Chondrocyte (in vitro differentiated cells): Measurements from ENCODE around the gene SHROOM1. TPM values are rescaled to one million over a fixed set of nuclear protein-coding genes. Genes with fewer than 3 reads are reported as not detected.

ENCODE experiments used
- DNase-seq: peaks from one replicate; pipeline ENCODE4 v3.0.0; 2021; ENCODE audit warnings: mixed read lengths, low spot score
- H3K27ac Mint-ChIP-seq: one replicate; pipeline ENCODE4 v1.8.0; 2021; ENCODE audit warnings: mild to moderate bottlenecking, moderate library complexity, mixed read lengths; ENCODE audit not compliant: unreplicated experiment
- H3K27me3 Mint-ChIP-seq: 2 replicates; pipeline ENCODE4 v1.8.0; 2021; ENCODE audit warnings: low read depth, mixed read lengths
- H3K36me3 Mint-ChIP-seq: 2 replicates; pipeline ENCODE4 v1.8.0; 2021; ENCODE audit warnings: low read depth, mixed read lengths
- H3K4me1 Mint-ChIP-seq: 2 replicates; pipeline ENCODE4 v1.8.0; 2021; ENCODE audit warnings: low read depth, mild to moderate bottlenecking, mixed read lengths
- H3K4me3 Mint-ChIP-seq: one replicate; pipeline ENCODE4 v1.8.0; 2021; ENCODE audit warnings: mild to moderate bottlenecking, moderate library complexity, mixed read lengths; ENCODE audit not compliant: unreplicated experiment
- H3K9me3 Mint-ChIP-seq: 2 replicates; pipeline ENCODE4 v1.8.0; 2021; ENCODE audit warnings: low read depth, mixed read lengths
- CTCF ChIP-seq: fragments of 200-600 bp; sonication (generic); IDR thresholded peaks from 2 replicates; pipeline ENCODE4 v1.5.0; 2021; ENCODE audit warnings: antibody characterized with exemption, mild to moderate bottlenecking, moderate library complexity
- total RNA-seq: library from RNA; stranded (reverse); gene quantifications from 3 replicates; pipeline ENCODE4 v1.2.1, GENCODE V29; 2021

SHROOM1 gene
- total RNA-seq, 1 donor from 2014 or later: 6.5 TPM

- Mint-ChIP-seq H3K9me3 (no peaks in the 10 kb centered on the region), H3K27ac (peak overlapping the region; percentile 75), H3K4me1 (peaks cover 31% of the 10 kb centered on the region), H3K4me3 (no peak overlapping the region), H3K27me3 (no peaks in the 10 kb centered on the region), H3K36me3 (peaks cover 15% of the 10 kb centered on the region)
- no peak for DNase-seq
- TF ChIP-seq CTCF: no peak
Measured at GRCh38 chr5:132868754-132869153, 38.3 kb upstream of the SHROOM1 start.

- TF ChIP-seq CTCF: no peak
- no peak for DNase-seq
- peak overlapping the region; percentile 100 for H3K4me3 Mint-ChIP-seq
- H3K36me3 Mint-ChIP-seq: peaks cover 4% of the 10 kb centered on the region
- H3K4me1 Mint-ChIP-seq: peaks cover 25% of the 10 kb centered on the region
- H3K27me3 Mint-ChIP-seq: no peaks in the 10 kb centered on the region
- peak overlapping the region; percentile 100 for H3K27ac Mint-ChIP-seq
- no peaks in the 10 kb centered on the region for H3K9me3 Mint-ChIP-seq
Measured at GRCh38 chr5:132867046-132867451, 36.6 kb upstream of the SHROOM1 start.

GRCh38 chr5:132866342-132867045 is 36.0 kb upstream of the SHROOM1 start, which contains the start of the genes GDF9 and UQCRQ:
Gene GDF9, minus strand, starts transcription at chr5:132866469. Its CDS starts 1,936 bp downstream, at chr5:132864533.
Gene UQCRQ, plus strand, starts transcription at chr5:132866642. Its CDS starts 240 bp downstream, at chr5:132866882.
- DNase-seq: peak; percentile 96
- Mint-ChIP-seq H3K9me3 (no peaks in the 10 kb centered on the region), H3K36me3 (peaks cover 4% of the 10 kb centered on the region), H3K27me3 (no peaks in the 10 kb centered on the region), H3K4me1 (peaks cover 25% of the 10 kb centered on the region), H3K4me3 (peak within 1 kb of the TSS; percentile 100), H3K27ac (peak within 1 kb of the TSS; percentile 100)
- TF ChIP-seq CTCF: peak; percentile 61

GRCh38 chr5:132865668-132866341 is 35.4 kb upstream of the SHROOM1 start:
- peaks cover 25% of the 10 kb centered on the region for H3K4me1 Mint-ChIP-seq
- H3K27ac Mint-ChIP-seq: peak overlapping the region; percentile 100
- peaks cover 4% of the 10 kb centered on the region for H3K36me3 Mint-ChIP-seq

More at GRCh38 chr5:132865668-132866341, 35.4 kb upstream of the SHROOM1 start:
- Mint-ChIP-seq H3K27me3 (no peaks in the 10 kb centered on the region), H3K9me3 (no peaks in the 10 kb centered on the region), H3K4me3 (peak overlapping the region; percentile 100)
- TF ChIP-seq CTCF: no peak
- DNase-seq: no peak
